GM20000 (cell line): Measurements from ENCODE around the gene CD80.
"Not testable (repeated sequence)": the region's sequence is repeated elsewhere in the genome, so short reads cannot be mapped to it uniquely, and the experiment has no call there.

Source experiments
- DNase-seq: peaks from one replicate; pipeline ENCODE4 v3.0.0; 2012; ENCODE audit warnings: low spot score
- CTCF ChIP-seq: IDR thresholded peaks from 2 replicates; pipeline ENCODE4 v1.5.1; 2012; ENCODE audit warnings: mild to moderate bottlenecking, control low read depth; ENCODE audit errors: extremely low read depth, missing control alignments

Gene CD80

GRCh38 chr3:119580067-119580760, 20.8 kb upstream of the CD80 start:
- TF ChIP-seq CTCF: no peak
- DNase-seq: peak; percentile 81

- TF ChIP-seq CTCF: no peak
- DNase-seq: peak; percentile 75
Observed at GRCh38 chr3:119579366-119580066, 20.1 kb upstream of the CD80 start, which contains the start of gene ADPRH. ADPRH (plus strand) TSS chr3:119579492; CDS start chr3:119582170, 2,678 bp downstream.

- TF ChIP-seq CTCF: no peak
Observed at GRCh38 chr3:119575507-119575906, 16.1 kb upstream of the CD80 start.

GRCh38 chr3:119571688-119572087, 12.3 kb upstream of the CD80 start:
- no peak for TF ChIP-seq CTCF
- DNase-seq: no peak

More at GRCh38 chr3:119575507-119575906, 16.1 kb upstream of the CD80 start:
- DNase-seq: no peak

- TF ChIP-seq CTCF: no peak
- no peak for DNase-seq
Observed at GRCh38 chr3:119571230-119571629, 11.8 kb upstream of the CD80 start.

GRCh38 chr3:119570229-119570628, 10.8 kb upstream of the CD80 start:
- TF ChIP-seq CTCF: no peak
- DNase-seq: peak; percentile 38

GRCh38 chr3:119569156-119569555, 9.7 kb upstream of the CD80 start:
- TF ChIP-seq CTCF: no peak
- DNase-seq: no peak

GRCh38 chr3:119563334-119563733, 3.9 kb upstream of the CD80 start:
- not testable (repeated sequence) for DNase-seq
